Smooth muscle cell (in vitro differentiated cells): ENCODE results near the gene NASP. TPM values are rescaled to one million over a fixed set of nuclear protein-coding genes. Genes with fewer than 3 reads are reported as not detected.

ENCODE experiments used
- DNase-seq: peaks from one replicate; lab custom pipeline; 2025; ENCODE audit not compliant: unreplicated experiment; lab: John Stamatoyannopoulos, UW
- H2AFZ ChIP-seq: fragments of 200-600 bp; sonication (generic); 2 replicates; pipeline ENCODE4 v1.6.0; 2016; ENCODE audit warnings: antibody characterized with exemption, low read depth, mild to moderate bottlenecking
- H3F3A ChIP-seq: fragments of 200-600 bp; sonication (generic); 2 replicates; pipeline ENCODE4 v1.6.0; 2017; ENCODE audit warnings: antibody characterized with exemption, low read depth
- H3K27ac ChIP-seq: fragments of 200-600 bp; sonication (generic); 2 replicates; pipeline ENCODE4 v1.5.1; 2016; ENCODE audit warnings: low read depth, mild to moderate bottlenecking
- H3K27me3 ChIP-seq: fragments of 200-600 bp; sonication (generic); 2 replicates; pipeline ENCODE4 v1.6.1; 2016; ENCODE audit warnings: low read depth, mild to moderate bottlenecking
- H3K36me3 ChIP-seq: fragments of 200-600 bp; sonication (generic); 2 replicates; pipeline ENCODE4 v1.5.1; 2016; ENCODE audit warnings: low read depth
- H3K4me1 ChIP-seq: fragments of 200-600 bp; sonication (generic); 2 replicates; pipeline ENCODE4 v1.5.1; 2016; ENCODE audit warnings: low read depth
- H3K4me2 ChIP-seq: fragments of 200-600 bp; sonication (generic); 2 replicates; pipeline ENCODE4 v1.6.0; 2016; ENCODE audit warnings: mild to moderate bottlenecking
- H3K4me3 ChIP-seq: fragments of 200-600 bp; sonication (generic); 2 replicates; pipeline ENCODE4 v1.5.1; 2016; ENCODE audit warnings: mild to moderate bottlenecking
- H3K79me2 ChIP-seq: fragments of 200-600 bp; sonication (generic); 2 replicates; pipeline ENCODE4 v1.6.0; 2016; ENCODE audit warnings: low read depth, mild to moderate bottlenecking
- H3K9ac ChIP-seq: fragments of 200-600 bp; sonication (generic); 2 replicates; pipeline ENCODE4 v1.6.0; 2016; ENCODE audit warnings: low read depth
- H3K9me3 ChIP-seq: fragments of 200-600 bp; sonication (generic); replicated peaks from 2 replicates; pipeline ENCODE4 v1.5.1; 2016; ENCODE audit warnings: low read depth
- H4K20me1 ChIP-seq: fragments of 200-600 bp; sonication (generic); 2 replicates; pipeline ENCODE4 v1.6.0; 2016; ENCODE audit warnings: low read depth
- CTCF ChIP-seq: fragments of 200-600 bp; sonication (generic); IDR thresholded peaks from 2 replicates; pipeline ENCODE4 v1.5.1; 2017; ENCODE audit warnings: borderline replicate concordance, mild to moderate bottlenecking, antibody characterized with exemption; ENCODE audit not compliant: insufficient read depth, poor library complexity, severe bottlenecking
- whole genome bisulfite sequencing: methylation state at CpG from one replicate; pipeline ENCODE4 v1.1.7; 2016; ENCODE audit warnings: low lambda C conversion rate; 5-methylcytosine and 5-hydroxymethylcytosine counted together
- polyA plus RNA-seq: library from polyadenylated mRNA; unstranded; fragments of >200 nt; fragmentation: Nextera tagmentation; extraction: Ambion mirVana; gene quantifications from 2 replicates; pipeline ENCODE4 v1.2.1, GENCODE V29; 2016
- total RNA-seq: library from RNA; depleted of rRNA; stranded (reverse); fragments of >200 nt; gene quantifications from 2 replicates; pipeline ENCODE4 v1.2.3, GENCODE V29; 2014

The NASP gene
- total and polyA plus RNA-seq, 2 experiments from 2014 or later = 44.9 to 83.0 TPM

DNA sequence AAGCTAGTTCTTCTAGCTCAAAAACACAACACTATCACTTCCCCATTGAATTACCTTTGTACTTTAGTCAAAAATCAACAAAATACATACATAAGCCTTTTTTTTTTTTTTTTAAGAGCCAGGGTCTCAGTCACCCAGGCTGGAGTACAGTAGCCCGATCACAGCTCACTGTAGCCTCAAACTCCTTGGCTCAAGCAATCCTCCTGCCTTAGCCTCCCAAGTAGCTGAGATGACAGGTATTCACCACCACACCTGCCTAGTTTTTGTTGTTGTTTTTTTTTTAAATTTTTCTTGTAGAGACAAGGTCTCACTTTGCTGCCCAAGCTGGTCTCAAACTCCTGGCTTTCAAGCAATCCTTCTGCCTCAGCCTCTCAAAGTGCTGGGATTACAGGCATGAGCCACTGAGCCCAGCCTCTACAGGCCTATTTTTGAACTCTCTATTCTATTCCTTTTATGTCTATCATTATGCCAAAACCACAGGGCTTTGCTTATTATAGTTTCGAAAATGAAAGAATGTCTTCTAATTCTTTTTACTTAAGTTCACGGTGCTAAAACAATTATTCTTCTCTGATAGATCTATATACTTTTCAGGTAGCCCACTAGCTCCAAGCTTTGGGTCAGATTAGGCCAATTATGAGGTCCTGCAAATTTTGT, 72.9 kb downstream of the NASP start:
- H4K20me1 ChIP-seq = peaks cover 67% of the 10 kb centered on the region
- no peaks in the 10 kb centered on the region for H3K9me3 ChIP-seq
- H3K27ac ChIP-seq = no peak overlapping the region
- H3K9ac ChIP-seq = no peak overlapping the region
- no peak for DNase-seq
- H3K4me2 ChIP-seq = no peak overlapping the region
- H3F3A ChIP-seq = no peaks in the 10 kb centered on the region
- H3K4me3 ChIP-seq = no peak overlapping the region
- no peak overlapping the region for H2AFZ ChIP-seq
- H3K79me2 ChIP-seq = peaks cover 46% of the 10 kb centered on the region
- H3K4me1 ChIP-seq = no peaks in the 10 kb centered on the region
- no peaks in the 10 kb centered on the region for H3K27me3 ChIP-seq
- no peak for TF ChIP-seq CTCF
- WGBS = 96% methylated on average over 3 of the region's 3 CpGs
- H3K36me3 ChIP-seq = peaks cover 35% of the 10 kb centered on the region

DNA sequence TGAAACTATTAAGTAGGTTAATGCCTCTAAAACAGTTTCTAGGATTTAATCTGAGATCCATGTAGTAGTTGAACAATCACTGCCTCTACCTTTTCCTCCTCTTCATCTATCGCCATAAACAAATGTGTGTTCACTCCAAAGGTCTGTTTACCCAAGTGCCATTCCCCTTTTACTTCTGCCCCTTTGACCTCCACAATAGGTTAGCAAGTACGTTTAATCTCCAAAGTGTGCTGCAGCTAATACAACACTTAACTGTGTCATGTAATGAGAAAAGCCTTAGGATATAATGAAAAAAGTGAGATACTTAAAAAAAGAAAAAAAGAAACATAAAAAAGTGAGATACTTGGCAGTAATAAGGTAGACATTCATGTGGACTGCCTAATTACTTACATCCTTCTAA, 74.3 kb downstream of the NASP start:
- Histone ChIP-seq H3K27me3 (no peaks in the 10 kb centered on the region), H3K36me3 (peaks cover 35% of the 10 kb centered on the region), H3K79me2 (peaks cover 61% of the 10 kb centered on the region), H3K4me1 (no peaks in the 10 kb centered on the region), H3K9ac (no peak overlapping the region), H3K27ac (no peak overlapping the region), H3K9me3 (no peaks in the 10 kb centered on the region), H2AFZ (no peak overlapping the region), H3K4me3 (no peak overlapping the region), H3F3A (no peaks in the 10 kb centered on the region), H3K4me2 (no peak overlapping the region), H4K20me1 (peaks cover 76% of the 10 kb centered on the region)
- TF ChIP-seq CTCF = no peak
- no peak for DNase-seq
- WGBS = 100% methylated on average over 2 of the region's 2 CpGs

GRCh38 chr1:45659222-45659621, 75.4 kb downstream of the NASP start:
- no peak for TF ChIP-seq CTCF
- H3F3A ChIP-seq = no peaks in the 10 kb centered on the region
- 98% methylated on average over 2 of the region's 2 CpGs for WGBS
- peaks cover 80% of the 10 kb centered on the region for H4K20me1 ChIP-seq
- H3K9me3 ChIP-seq = no peaks in the 10 kb centered on the region
- H3K4me2 ChIP-seq = no peak overlapping the region
- H3K9ac ChIP-seq = no peak overlapping the region
- no peak overlapping the region for H3K4me3 ChIP-seq
- no peak overlapping the region for H2AFZ ChIP-seq
- H3K36me3 ChIP-seq = peaks cover 32% of the 10 kb centered on the region
- no peaks in the 10 kb centered on the region for H3K4me1 ChIP-seq
- DNase-seq = no peak
- no peaks in the 10 kb centered on the region for H3K27me3 ChIP-seq
- no peak overlapping the region for H3K27ac ChIP-seq
- peaks cover 68% of the 10 kb centered on the region for H3K79me2 ChIP-seq

DNA sequence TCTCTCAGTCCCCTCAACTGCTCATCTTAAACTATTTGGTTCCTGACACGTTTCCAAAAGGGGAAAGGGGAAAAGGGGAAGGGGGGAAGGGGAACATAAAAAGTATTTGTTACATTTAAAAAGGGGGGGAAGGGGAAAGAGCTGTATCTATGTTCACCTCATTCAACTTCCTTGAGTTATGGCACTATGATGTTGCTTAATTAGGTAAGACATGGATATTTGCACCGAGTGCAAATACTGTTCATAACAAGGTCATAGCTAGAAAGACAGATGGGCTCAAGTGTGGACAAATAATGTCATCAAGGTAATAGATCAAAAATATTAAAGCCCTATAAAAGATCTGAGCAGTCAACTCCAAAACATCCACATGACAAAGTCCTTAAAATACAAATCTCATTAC, 76.5 kb downstream of the NASP start:
- Histone ChIP-seq H3K79me2 (peaks cover 69% of the 10 kb centered on the region), H3F3A (no peaks in the 10 kb centered on the region), H3K4me1 (no peaks in the 10 kb centered on the region), H2AFZ (no peak overlapping the region), H3K27me3 (no peaks in the 10 kb centered on the region), H3K9me3 (no peaks in the 10 kb centered on the region), H4K20me1 (peaks cover 81% of the 10 kb centered on the region), H3K9ac (no peak overlapping the region), H3K4me3 (no peak overlapping the region), H3K27ac (no peak overlapping the region), H3K36me3 (peaks cover 22% of the 10 kb centered on the region), H3K4me2 (no peak overlapping the region)
- no peak for TF ChIP-seq CTCF
- 94% methylated on average over 1 of the region's 2 CpGs for WGBS
- no peak for DNase-seq
